ENCODE measurements around the gene DMKN.

DMKN gene, protein sequence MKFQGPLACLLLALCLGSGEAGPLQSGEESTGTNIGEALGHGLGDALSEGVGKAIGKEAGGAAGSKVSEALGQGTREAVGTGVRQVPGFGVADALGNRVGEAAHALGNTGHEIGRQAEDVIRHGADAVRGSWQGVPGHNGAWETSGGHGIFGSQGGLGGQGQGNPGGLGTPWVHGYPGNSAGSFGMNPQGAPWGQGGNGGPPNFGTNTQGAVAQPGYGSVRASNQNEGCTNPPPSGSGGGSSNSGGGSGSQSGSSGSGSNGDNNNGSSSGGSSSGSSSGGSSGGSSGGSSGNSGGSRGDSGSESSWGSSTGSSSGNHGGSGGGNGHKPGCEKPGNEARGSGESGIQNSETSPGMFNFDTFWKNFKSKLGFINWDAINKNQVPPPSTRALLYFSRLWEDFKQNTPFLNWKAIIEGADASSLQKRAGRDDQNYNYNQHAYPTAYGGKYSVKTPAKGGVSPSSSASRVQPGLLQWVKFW

DNA sequence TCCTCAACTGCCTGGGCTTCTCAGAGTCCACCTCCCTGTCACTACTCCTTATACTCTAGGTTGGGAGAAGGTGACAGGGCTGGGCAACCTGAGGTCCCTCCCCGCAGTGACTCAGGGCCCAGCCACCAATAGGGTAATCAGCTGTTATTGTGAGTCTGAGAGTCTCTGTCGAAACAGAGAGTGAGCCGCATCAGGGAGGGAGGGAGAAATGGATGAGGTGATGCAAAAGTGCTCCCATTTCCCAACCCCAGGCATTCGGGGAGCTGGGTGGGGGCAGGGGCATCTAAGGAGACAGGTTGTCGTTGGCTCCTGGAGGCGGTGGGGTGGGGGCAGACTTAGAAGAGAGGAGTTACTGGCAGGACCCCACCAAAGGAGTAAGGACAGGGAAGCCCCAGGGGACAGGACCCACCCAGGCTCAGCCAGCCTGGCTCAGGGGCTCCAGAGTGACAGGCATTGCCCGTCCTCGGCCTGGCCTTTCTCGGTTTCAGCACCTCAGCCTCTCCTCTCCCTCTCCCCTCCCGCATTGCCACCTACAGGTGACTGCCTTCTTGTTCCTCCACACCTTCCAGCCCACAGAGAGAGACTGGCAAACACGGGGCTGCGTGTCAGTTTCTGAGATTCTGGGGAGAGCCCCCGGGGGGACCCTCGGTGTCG, at the start of gene DMKN:
Gene DMKN (minus strand): TSS at position 22 of the 654 bp plus-strand sequence. CDS start 174 bp downstream, outside the sequence.
- no peak for TF ChIP-seq POLR2A (IDR thresholded peaks at IDR 0.05; ENCODE audit: low read depth, low read length)
- DNase-seq (ENCODE audit: insufficient read length, low spot score) (peak; percentile 87), FAIRE-seq (no peak)

DNA sequence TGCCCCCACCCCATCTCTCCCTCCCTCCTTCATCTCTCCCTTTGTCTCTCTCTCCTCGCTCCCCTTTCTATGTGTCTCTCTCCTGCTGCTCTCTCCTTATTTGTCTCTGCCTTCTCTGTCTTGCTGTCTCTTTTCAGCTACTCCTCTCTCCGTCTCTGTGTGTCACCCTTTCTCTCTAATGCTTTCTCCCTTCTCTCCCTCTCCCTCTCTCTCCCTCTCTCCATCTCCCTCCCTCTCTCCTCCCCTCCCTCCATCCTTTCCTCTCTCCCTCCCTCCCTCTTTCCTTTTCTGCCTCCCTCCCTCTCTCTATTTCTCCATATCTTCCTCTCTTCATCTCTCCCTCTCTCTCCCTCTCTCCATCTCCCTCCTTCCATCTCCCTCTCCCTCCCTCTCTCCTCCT, 49.3 kb upstream of the DMKN start:
- TF ChIP-seq POLR2A (IDR thresholded peaks at IDR 0.05; ENCODE audit: low read depth, low read length) = no peak
- no peak for DNase-seq (ENCODE audit: insufficient read length, low spot score)
- FAIRE-seq = no peak

DNA sequence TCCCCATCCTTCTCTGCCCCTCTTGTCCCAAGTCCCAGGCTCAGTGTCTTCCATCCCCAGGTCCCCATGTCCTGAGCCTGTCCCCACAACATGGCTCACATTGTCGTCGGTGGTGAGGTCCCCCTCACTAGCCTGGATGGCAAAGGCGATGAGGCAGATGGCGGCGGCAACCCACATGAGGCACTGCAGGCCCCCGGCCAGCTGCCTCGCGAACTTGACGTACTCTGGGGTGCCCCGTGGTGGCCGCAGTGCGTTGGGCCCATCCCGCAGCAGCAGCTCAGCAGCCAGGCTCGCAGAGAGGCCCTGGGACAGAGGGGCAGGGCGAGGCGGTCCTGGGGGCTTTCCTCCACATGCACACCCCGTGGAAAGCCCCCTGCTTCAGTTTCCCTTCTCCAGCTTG, 48.9 kb upstream of the DMKN start:
- no peak for TF ChIP-seq POLR2A (IDR thresholded peaks at IDR 0.05; ENCODE audit: low read depth, low read length)
- FAIRE-seq = no peak
- no peak for DNase-seq (ENCODE audit: insufficient read length, low spot score)

DNA sequence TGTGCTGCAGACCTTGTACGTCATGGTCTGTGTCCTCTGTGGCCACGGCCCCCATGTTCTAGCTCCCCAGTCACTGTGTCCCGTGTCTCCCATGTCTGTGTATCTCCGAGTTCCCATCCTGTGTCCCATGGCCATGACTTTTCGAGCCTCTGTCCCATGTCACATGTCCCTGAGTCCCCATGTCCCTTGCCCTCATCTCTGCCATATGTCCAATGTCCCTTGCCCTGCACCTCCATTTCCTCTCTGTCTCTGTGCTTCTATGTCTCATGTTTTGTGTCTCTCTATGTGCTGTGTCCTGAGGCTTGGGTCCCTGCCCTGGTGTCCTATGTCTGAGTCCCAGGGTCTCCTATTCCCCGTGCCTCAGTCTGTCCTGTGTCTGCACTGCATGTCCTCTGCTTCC, 48.0 kb upstream of the DMKN start:
- FAIRE-seq = no peak

DNA sequence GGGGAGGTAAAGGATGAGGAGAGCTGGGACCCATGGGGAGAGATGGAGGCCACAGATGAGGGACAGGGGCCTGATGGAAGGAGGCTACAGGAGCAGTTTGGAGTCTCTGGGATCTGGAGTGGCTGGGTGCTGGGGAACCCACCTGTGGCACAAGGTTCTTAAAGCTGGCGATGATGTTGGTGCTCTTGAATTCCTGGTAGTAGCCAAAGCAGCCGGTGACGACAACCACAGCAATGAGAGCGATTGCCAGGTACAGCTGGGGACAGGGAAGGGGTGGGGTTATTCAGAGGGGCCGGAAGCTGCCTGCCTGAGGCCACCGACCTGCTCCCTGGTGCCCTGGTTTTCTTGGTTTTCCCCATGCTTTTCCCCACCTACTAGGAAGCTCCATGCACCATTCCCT, 47.2 kb upstream of the DMKN start:
- no peak for FAIRE-seq
- no peak for TF ChIP-seq POLR2A (IDR thresholded peaks at IDR 0.05; ENCODE audit: low read depth, low read length)
- DNase-seq (ENCODE audit: insufficient read length, low spot score) = no peak

More for the DNA sequence above, 48.0 kb upstream of the DMKN start:
- no peak for TF ChIP-seq POLR2A (IDR thresholded peaks at IDR 0.05; ENCODE audit: low read depth, low read length)
- DNase-seq (ENCODE audit: insufficient read length, low spot score) = no peak

DNA sequence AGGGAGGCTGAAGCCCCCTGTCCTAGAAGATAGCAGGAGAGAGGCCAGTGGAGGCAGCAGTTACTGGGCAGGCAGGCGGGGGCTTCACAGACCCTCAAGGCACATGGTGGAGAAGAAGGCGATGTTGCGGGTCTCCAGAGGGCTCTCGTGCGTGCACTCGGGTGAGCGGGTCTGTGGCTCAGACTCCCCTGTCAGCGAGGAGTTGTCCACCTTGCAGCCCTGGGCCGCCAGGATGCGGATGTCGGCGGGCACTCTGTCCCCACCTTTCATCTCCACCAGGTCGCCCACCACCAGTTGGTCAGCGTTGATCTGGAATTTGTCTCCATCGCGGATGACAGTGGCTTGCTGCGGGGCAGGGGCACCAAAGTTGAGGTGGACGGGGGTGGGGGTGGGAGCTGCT, 46.8 kb upstream of the DMKN start:
- FAIRE-seq (no peak), DNase-seq (ENCODE audit: insufficient read length, low spot score) (no peak)
- TF ChIP-seq POLR2A (IDR thresholded peaks at IDR 0.05; ENCODE audit: low read depth, low read length) = no peak

DNA sequence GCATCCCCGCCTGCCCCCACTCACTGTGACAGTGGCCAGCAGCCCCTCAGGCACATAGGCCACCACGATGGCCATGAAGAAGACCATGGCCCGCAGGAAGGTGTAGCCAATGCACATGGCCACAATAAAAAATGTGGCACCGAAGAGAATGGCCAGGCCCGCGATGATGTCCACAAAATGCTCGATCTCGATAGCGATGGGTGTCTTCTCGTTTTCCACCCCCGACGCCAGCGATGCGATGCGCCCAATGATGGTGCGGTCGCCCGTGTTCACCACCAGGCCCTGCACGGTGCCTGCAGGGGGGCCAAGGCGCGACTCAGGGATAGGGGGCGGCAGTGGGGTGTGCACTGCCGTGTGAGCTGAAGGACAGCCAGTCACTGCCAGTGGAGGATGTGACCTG, 46.3 kb upstream of the DMKN start:
- TF ChIP-seq POLR2A (IDR thresholded peaks at IDR 0.05; ENCODE audit: low read depth, low read length) = no peak
- no peak for DNase-seq (ENCODE audit: insufficient read length, low spot score)
- FAIRE-seq = no peak

DNA sequence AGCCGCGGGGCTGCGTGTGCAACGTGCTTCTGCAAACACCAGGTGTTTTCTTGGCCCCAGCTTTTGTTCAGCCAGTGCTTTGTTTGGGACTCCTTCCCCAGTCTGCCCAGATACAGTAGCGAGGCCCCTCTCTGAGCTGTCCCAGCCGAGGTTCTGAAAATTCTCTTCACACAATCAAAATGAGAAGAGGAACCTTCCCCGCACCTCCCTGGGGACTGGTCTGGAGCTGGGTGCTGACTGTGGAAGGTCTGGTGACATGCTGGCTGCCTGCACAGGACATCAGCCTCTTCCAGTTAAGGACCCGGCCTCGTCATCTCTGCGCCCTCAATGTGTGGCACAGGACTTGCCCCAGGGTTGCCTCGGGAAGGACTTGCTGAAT, 45.8 kb upstream of the DMKN start:
- no peak for FAIRE-seq
- no peak for TF ChIP-seq POLR2A (IDR thresholded peaks at IDR 0.05; ENCODE audit: low read depth, low read length)

DNA sequence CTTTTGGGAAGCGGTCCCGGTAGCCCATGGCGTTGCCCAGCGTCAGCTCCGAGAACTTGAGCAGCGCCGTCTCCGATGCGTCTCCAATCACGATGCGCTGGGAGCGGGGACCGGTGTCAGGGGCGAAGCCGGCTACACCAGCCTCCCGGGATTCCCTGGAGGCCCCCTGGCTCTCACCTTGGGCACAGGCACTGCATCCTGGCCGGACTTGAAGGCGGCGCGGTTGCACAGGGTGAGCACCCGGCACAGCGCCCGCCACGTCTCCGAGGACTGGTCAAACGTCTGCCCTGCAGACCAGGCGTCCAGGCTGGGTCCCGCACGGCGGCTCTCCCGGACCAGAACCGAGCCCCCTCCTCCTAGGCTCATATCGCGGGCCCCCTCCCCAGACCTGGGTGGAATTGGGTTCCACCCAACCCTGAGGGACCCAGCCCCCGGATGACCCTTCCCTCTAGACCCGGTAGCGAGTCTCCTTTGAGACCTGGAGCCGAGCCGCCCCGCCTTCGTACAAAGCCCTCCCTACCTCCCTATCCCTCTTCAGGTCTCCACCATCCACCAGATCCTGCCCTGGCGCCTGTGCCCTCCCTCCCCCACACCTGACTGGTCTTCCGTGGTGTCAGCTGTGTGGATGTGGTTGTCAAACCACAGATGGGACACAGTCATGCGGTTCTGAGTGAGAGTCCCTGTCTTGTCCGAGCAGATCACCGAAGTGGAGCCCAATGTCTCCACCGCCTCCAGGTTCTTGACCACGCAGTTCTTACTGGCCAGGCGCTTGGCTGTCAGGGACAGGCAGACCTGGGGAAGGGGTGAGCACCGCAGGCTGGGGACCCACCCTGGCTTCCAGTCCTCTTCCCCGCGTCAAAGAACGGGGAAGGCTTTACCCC, 45.2 kb upstream of the DMKN start:
- no peak for DNase-seq (ENCODE audit: insufficient read length, low spot score)
- no peak for TF ChIP-seq POLR2A (IDR thresholded peaks at IDR 0.05; ENCODE audit: low read depth, low read length)
- no peak for FAIRE-seq

More for the DNA sequence above, 45.8 kb upstream of the DMKN start:
- no peak for DNase-seq (ENCODE audit: insufficient read length, low spot score)

DNA sequence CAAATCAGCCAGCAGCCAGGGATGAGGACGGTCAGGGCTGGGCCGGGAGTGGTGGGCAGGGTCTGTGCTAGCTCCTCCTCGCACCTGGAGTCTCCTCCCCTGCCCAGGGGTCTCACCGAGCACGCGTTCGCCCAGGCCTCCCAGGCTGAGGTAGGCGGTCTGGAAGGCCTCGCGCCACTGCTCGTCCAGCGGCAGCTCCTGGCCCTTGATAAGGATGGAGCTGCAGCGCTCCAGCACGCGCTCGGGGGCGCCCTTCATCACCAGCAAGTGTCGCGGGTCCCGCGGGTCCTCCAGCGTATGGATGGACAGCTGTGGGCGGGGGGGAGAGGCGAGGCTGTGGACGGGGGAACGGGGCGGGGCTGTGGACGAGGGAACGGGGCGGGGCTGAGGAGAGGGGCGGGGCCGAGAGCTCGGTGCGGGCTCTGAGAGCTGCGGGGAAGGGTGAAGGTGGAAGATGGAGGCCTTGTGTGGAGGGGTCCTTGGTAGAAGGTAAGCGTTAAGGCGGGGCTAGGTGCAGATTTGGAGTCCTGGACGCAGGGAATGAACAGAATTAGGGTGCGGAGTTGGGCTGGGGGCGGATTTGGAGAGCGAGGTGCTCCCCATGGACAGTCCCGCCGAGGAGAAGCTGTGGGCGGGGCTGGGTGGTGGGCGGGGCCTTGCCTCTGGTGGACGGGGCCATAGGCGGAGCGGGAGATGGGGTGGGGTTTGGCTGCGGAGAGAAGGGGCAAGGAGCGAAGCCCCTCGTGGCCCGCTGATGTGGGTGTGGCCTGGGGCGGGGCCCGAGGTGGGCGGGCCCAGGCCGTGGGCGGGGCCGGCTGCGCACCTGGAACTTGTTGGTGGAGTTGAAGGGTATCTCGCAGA, 44.3 kb upstream of the DMKN start:
- FAIRE-seq (no peak), DNase-seq (ENCODE audit: insufficient read length, low spot score) (no peak)
- no peak for TF ChIP-seq POLR2A (IDR thresholded peaks at IDR 0.05; ENCODE audit: low read depth, low read length)

DNA sequence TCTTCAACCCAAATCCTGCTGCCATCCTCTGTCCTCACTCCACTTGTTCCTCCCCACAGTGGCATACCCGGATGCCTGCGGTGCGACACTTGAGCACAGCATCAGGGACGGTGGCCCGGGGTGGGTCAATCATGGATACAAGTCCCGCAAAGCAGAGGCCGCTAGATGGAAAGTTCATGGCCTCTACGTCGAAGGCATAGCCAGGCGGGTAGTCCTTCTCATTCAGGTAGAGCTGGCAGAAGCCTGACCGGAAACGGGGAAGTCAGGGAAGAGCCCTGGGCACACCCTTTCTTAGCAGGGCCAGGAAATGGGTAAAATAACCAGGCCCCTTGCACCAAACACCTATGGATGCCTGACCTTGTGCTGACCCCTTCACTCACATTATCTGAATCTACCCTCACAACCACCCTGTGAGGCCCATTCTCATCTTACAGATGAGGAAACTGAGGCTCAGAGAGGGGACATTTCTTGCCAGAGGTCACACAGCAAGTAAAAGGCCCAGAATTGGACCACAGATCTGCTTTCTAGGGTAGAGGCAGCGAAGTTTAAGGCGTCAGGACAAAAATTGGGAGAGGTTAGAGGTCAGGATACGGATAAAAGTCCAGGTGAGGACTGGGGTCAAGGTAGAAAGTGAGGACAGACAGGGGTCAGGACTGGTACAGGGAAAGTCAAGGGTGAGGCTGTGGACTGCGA, 43.5 kb upstream of the DMKN start:
- TF ChIP-seq POLR2A (IDR thresholded peaks at IDR 0.05; ENCODE audit: low read depth, low read length) = no peak
- FAIRE-seq (no peak), DNase-seq (ENCODE audit: insufficient read length, low spot score) (no peak)

DNA sequence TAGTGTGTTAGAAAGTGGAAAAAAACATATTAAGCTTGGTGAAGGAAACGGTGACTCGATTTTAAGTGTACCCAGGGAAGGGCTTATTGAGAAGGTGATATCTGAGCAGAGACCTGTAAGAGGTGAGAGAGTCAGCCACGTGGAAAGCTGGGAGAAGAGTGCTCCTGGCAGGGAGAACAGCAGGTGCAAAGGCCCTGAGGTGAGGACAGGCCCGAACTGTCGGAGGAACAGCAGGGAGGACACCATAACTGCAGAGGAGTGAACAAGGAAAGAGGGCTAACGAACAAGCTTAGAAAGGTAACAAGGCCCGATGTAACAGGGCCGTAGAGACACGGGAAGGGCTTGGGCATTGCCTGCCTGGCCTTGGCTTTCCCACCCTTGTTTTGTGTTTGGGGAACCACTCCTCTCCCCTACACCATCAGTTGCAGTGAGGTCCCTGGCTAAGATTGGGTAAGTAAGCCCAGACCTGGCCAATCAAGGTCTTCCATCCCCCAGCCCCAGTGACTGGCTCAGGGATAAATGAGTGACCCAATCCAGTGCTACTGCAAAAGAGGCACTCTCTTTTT, 42.7 kb upstream of the DMKN start:
- FAIRE-seq = no peak

More for the DNA sequence above, 42.7 kb upstream of the DMKN start:
- TF ChIP-seq POLR2A (IDR thresholded peaks at IDR 0.05; ENCODE audit: low read depth, low read length) = no peak
- DNase-seq (ENCODE audit: insufficient read length, low spot score) = no peak

Data from H54 (cell line).